Transverse colon (tissue), 4 donors: ENCODE data around the gene CELF6. TPM values are rescaled to one million over a fixed set of nuclear protein-coding genes. Genes with fewer than 3 reads are reported as not detected.

Source experiments
- DNase-seq: peaks from one replicate; pipeline ENCODE4 v3.0.0-alpha.2; 2019
- H3K27ac ChIP-seq, 4 donors: fragments of 200-600 bp; sonication (generic); 2 replicates each; pipeline ENCODE4 v1.5.1; 2016 to 2018; ENCODE audit warnings: inconsistent platforms in 4 of 4
- H3K27me3 ChIP-seq: fragments of 200-600 bp; sonication (generic); 2 replicates; pipeline ENCODE4 v1.5.1; 2017; ENCODE audit warnings: inconsistent platforms
- H3K36me3 ChIP-seq, 4 donors: fragments of 200-600 bp; sonication (generic); 2 replicates each; pipeline ENCODE4 v1.5.1; 2017 to 2019; ENCODE audit warnings: inconsistent platforms in 4 of 4
- H3K4me1 ChIP-seq, 4 donors: fragments of 200-600 bp; sonication (generic); 2 replicates each; pipeline ENCODE4 v1.5.1; 2017 to 2020; ENCODE audit warnings: inconsistent platforms in 4 of 4
- H3K4me3 ChIP-seq, 4 donors: fragments of 200-600 bp; sonication (generic); 1 replicate in 1 of 4; 2 replicates in 3 of 4; pipeline versions ENCODE4 v1.5.1 to v1.6.1; 2017 to 2019; ENCODE audit warnings: inconsistent platforms in 4 of 4
- H3K9me3 ChIP-seq, 2 donors: fragments of 200-600 bp; sonication (generic); 2 replicates each; pipeline ENCODE4 v1.5.1; 2017 to 2019; ENCODE audit warnings: inconsistent platforms in 2 of 2
- CTCF ChIP-seq, 5 experiments: fragments of 200-600 bp in 3 of 5; fragments of 450-650 bp in 2 of 5; sonication (generic) in 3 of 5; IDR thresholded peaks; 1 replicate in 2 of 5; 2 replicates in 3 of 5; pipeline ENCODE4 v1.5.1; 2016 to 2017; ENCODE audit warnings: antibody characterized with exemption in 5 of 5, inconsistent platforms in 3 of 5, mild to moderate bottlenecking in 2 of 5, moderate library complexity in 1 of 5
- EP300 ChIP-seq: sonication (generic); formaldehyde crosslinking; IDR thresholded peaks from one replicate; pipeline ENCODE4 v1.6.1; 2017; ENCODE audit warnings: antibody characterized with exemption, low read depth
- POLR2A ChIP-seq: fragments of 450-650 bp; IDR thresholded peaks from one replicate; pipeline ENCODE4 v1.6.1; 2016; ENCODE audit warnings: antibody characterized with exemption, mild to moderate bottlenecking, moderate library complexity
- POLR2AphosphoS5 ChIP-seq, 3 donors: sonication (generic); formaldehyde crosslinking; IDR thresholded peaks; one replicate each; pipeline ENCODE4 v1.6.1; 2016; ENCODE audit warnings: antibody characterized with exemption in 3 of 3
- WGBS, 2 donors: methylation state at CpG; one replicate each; pipeline ENCODE4 v1.1.5; 2018; ENCODE audit warnings: low coverage in 1 of 2; 5-methylcytosine and 5-hydroxymethylcytosine counted together
- in situ Hi-C, 4 donors: fragments of 200-750 bp; cut with MboI; loops; one replicate each; pipeline versions ENCODE4 v1.15.0 to v1.15.1; 2017; ENCODE audit warnings: low sequenced_read_pairs in 3 of 4, low pct_ligation_motif_present in 1 of 4, low pct_unique_long_range_greater_than_20kb in 1 of 4
- intact Hi-C: fragments of 100-400 bp; cut with DNase I; formaldehyde crosslinking; loops from one replicate; pipeline ENCODE4 v1.15.1; 2023; ENCODE audit warnings: low total_unique reads
- total RNA-seq, 4 donors: library from RNA; depleted of rRNA; stranded (reverse); fragments of >200 nt; gene quantifications; one replicate each; pipeline ENCODE4 v1.1.0, GENCODE V29; 2016

The CELF6 gene
- total RNA-seq, 4 donors from 2014 or later: 1.5 to 12.9 (median 4.7) TPM

GRCh38 chr15:72361176-72361575 lies 41.2 kb upstream of the CELF6 start:
- no peak for TF ChIP-seq POLR2A
- TF ChIP-seq POLR2AphosphoS5 (IDR thresholded peaks at IDR 0.05): no peak
- TF ChIP-seq EP300: no peak
- no peak for TF ChIP-seq CTCF (IDR thresholded peaks at IDR 0.05)
- 82% methylated on average over 1 of the region's 1 CpG; no CpG with 5 or more reads in 1 of the 2 donors for WGBS, 2 donors
- intact Hi-C loops (no loop called here), in situ Hi-C loops (no loop called here)
- no peak overlapping the region for H3K27ac ChIP-seq
- H3K4me1 ChIP-seq: peaks cover 0 to 23% (median 4%) of the 10 kb centered on the region in 4 donors
- H3K4me3 ChIP-seq: no peak overlapping the region
- H3K36me3 ChIP-seq: peaks cover 0 to 3% (median under 1%) of the 10 kb centered on the region in 4 donors
- no peak for DNase-seq
- no peaks in the 10 kb centered on the region for H3K27me3 ChIP-seq
- H3K9me3 ChIP-seq: no peaks in the 10 kb centered on the region

GRCh38 chr15:72358650-72359171 lies 38.8 kb upstream of the CELF6 start:
- H3K27ac ChIP-seq: peak overlapping the region in 1 of 4 donors; percentile 33
- TF ChIP-seq CTCF (IDR thresholded peaks at IDR 0.05) (no peak), POLR2A (no peak), EP300 (no peak), POLR2AphosphoS5 (IDR thresholded peaks at IDR 0.05) (no peak)

DNA sequence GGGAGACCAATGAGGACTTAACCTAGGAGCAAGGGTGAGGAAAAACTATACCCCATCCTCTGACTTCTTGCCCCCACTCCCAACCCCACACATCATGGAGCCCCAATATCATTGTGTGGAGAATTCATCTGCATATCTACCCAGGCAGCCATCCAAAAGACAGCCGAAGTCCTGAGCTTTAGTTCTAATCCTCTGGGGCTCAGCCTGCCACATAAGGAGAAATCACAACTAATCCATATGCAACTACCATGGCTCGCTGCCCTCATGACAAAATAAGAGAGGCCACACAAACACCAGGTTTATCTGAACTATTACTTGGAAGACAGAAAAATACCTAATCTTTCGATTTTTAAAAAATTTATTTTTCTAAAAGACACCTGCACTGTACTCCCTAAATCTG lies 38.2 kb upstream of the CELF6 start:
- in situ Hi-C loops: no loop called here
- no peak for DNase-seq
- TF ChIP-seq POLR2A (no peak), EP300 (no peak), POLR2AphosphoS5 (IDR thresholded peaks at IDR 0.05) (no peak), CTCF (IDR thresholded peaks at IDR 0.05) (no peak)
- H3K27ac ChIP-seq: no peak overlapping the region
- H3K36me3 ChIP-seq: peaks cover 0 to 32% (median 7%) of the 10 kb centered on the region in 4 donors
- 81 to 87% methylated on average over 3 of the region's 3 CpGs for WGBS, 2 donors
- H3K4me3 ChIP-seq: no peak overlapping the region
- H3K4me1 ChIP-seq: peaks cover 0 to 15% (median 4%) of the 10 kb centered on the region in 4 donors
- H3K27me3 ChIP-seq: no peaks in the 10 kb centered on the region
- intact Hi-C loops: no loop called here
- no peaks in the 10 kb centered on the region for H3K9me3 ChIP-seq

More at GRCh38 chr15:72358650-72359171, 38.8 kb upstream of the CELF6 start:
- DNase-seq: peak; percentile 30
- 25 to 54% methylated on average over 4 to 7 of the region's 7 CpGs for WGBS, 2 donors
- Histone ChIP-seq H3K9me3 (no peaks in the 10 kb centered on the region), H3K4me3 (no peak overlapping the region), H3K27me3 (no peaks in the 10 kb centered on the region), H3K36me3 (peaks cover 0 to 26% (median 6%) of the 10 kb centered on the region in 4 donors), H3K4me1 (peaks cover 0 to 15% (median 4%) of the 10 kb centered on the region in 4 donors)
- intact Hi-C loops: no loop called here
- in situ Hi-C loops: no loop called here

DNA sequence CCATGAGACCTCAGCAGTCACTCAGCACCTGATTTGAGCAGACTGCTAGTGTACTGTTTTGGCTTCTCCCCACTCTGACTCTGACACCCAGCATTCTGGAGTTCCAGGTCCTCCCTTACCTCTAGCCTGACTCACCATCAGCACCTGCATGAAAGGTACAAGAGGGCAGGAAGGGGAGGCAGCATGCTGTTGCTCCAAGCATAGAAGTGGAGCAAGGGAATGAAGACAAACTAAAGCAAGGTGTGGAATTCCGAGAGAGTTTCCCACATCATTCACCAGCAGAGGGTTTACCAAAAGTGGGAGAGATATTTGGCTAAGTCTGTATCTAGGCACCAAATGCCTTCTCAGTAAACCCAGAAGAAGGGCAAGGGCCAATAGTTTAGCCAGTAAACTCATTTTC lies 34.5 kb upstream of the CELF6 start:
- Histone ChIP-seq H3K27me3 (no peaks in the 10 kb centered on the region), H3K36me3 (peaks cover 0 to 59% (median 23%) of the 10 kb centered on the region in 4 donors), H3K4me1 (peaks cover 0 to 15% (median 4%) of the 10 kb centered on the region in 4 donors), H3K4me3 (no peak overlapping the region), H3K27ac (no peak overlapping the region), H3K9me3 (no peaks in the 10 kb centered on the region)
- 81% methylated on average over 1 of the region's 1 CpG; no CpG with 5 or more reads in 1 of the 2 donors for WGBS, 2 donors
- DNase-seq: no peak
- TF ChIP-seq CTCF (IDR thresholded peaks at IDR 0.05) (no peak), EP300 (no peak), POLR2AphosphoS5 (IDR thresholded peaks at IDR 0.05) (no peak), POLR2A (no peak)
- intact Hi-C loops (no loop called here), in situ Hi-C loops (no loop called here)
